ENCODE measurements around the gene PTS. TPM values are rescaled to one million over a fixed set of nuclear protein-coding genes. Genes with fewer than 3 reads are reported as not detected.
"Not testable (repeated sequence)": the region's sequence is repeated elsewhere in the genome, so short reads cannot be mapped to it uniquely, and the experiment has no call there.

PTS gene
- polyA plus RNA-seq (2013, experiment 1 of 2) = 26.1 TPM
- 39.4 TPM for polyA plus RNA-seq (2013, experiment 2 of 2)

DNA sequence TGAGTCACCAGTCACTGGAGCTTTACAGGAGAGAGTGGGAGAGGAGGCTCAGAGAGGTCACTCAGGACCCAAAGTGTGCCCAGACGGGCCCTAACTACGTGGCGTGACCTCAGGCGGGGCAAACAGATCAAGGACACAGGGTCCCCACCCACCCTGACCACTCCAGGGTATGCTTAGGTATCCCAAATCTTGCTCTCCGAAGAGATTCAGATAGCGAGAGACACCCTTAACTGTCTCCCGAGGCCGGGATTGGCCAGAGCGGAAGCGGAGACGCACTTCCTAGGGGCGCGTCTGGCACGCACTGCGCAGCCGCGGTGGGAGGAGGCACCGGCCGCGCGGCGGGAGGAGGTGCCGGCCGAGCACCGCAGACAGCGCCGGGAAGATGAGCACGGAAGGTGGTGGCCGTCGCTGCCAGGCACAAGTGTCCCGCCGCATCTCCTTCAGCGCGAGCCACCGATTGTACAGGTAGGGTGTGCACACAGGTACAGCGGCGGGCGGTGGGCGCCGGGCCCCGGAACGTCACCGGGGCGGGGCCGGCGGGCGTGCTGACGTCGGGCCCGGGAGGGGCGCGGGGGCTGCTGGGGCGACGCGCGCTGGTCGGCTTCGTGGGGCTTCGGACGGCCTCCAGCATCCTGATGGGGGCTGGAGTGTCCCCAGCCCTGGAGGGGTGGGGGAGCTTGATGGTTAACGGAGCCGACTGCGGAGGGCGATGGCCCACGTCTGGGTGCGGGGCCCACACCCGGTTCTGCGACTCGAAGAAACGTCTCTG lies at the start of gene PTS:
Gene PTS, plus strand, starts transcription at position 367 of the 769 bp plus-strand sequence. Its CDS starts 16 bp downstream, at position 383.
- Histone ChIP-seq H3K36me3 (ENCODE audit: control insufficient read depth, insufficient read depth, low read length) (peaks cover 28% of the 10 kb centered on the region), H3K4me1 (ENCODE audit: control insufficient read depth, insufficient read depth, low read length, poor library complexity, severe bottlenecking) (no peaks in the 10 kb centered on the region), H3K4me3 (ENCODE audit: extremely low read depth, insufficient read depth, low read length, poor library complexity, severe bottlenecking) (peak within 1 kb of the TSS; percentile 70), H3K27ac (ENCODE audit: low read depth, low read length, severe bottlenecking) (peak within 1 kb of the TSS; percentile 78), H3K9me3 (ENCODE audit: control insufficient read depth, low read length) (no peaks in the 10 kb centered on the region)
- WGBS, 2 experiments (ENCODE audit: insufficient coverage in 2 of 2) = 1% methylated on average over 49 to 58 of the region's 70 CpGs

DNA sequence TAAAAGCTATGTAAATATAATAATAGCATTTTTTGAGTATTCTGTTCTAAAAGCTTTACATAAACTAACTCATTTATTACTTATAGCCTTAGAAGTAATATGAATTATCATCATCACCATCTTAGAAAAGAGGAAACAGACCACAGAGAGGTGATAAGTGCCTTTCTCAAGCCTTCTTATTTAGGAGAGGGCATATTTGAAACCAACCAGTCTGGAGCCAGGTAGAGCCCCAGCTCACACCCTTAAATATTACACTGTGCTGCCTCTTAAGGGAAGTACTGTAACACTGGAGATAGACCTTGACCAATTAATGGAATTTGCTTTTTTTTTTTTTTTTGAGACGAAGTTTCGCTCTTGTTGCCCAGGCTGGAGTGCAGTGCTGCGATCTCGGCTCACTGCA lies 48.6 kb upstream of the PTS start:
- H3K4me3 ChIP-seq (ENCODE audit: extremely low read depth, insufficient read depth, low read length, poor library complexity, severe bottlenecking) = no peak overlapping the region
- no peaks in the 10 kb centered on the region for H3K36me3 ChIP-seq (ENCODE audit: control insufficient read depth, insufficient read depth, low read length)
- 90 to 100% methylated on average over 1 to 4 of the region's 4 CpGs for WGBS, 2 experiments (ENCODE audit: insufficient coverage in 2 of 2)
- H3K4me1 ChIP-seq (ENCODE audit: control insufficient read depth, insufficient read depth, low read length, poor library complexity, severe bottlenecking) = no peaks in the 10 kb centered on the region
- no peak overlapping the region for H3K27ac ChIP-seq (ENCODE audit: low read depth, low read length, severe bottlenecking)
- H3K9me3 ChIP-seq (ENCODE audit: control insufficient read depth, low read length) = peaks cover 3% of the 10 kb centered on the region

DNA sequence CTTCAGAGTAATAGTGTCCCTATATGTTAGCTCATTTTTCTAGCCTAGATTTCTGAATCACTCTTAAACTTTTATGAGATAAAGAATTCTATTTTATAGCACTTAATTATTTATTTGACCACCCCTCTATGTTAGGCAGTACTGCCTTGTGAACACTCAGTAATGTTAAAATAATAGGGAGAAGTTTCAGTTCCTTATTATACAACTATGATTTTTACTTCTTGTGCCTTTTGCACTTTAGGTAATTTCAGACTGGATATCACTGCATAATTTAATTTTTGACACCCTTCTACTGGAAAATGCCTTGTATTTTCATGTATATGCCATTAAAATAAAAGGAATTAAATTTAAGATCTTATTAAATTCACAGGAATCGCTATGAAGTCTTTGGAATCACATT lies 47.8 kb upstream of the PTS start:
- H3K36me3 ChIP-seq (ENCODE audit: control insufficient read depth, insufficient read depth, low read length) = no peaks in the 10 kb centered on the region
- H3K9me3 ChIP-seq (ENCODE audit: control insufficient read depth, low read length) = peaks cover 3% of the 10 kb centered on the region
- no peaks in the 10 kb centered on the region for H3K4me1 ChIP-seq (ENCODE audit: control insufficient read depth, insufficient read depth, low read length, poor library complexity, severe bottlenecking)
- 100% methylated on average over 1 of the region's 1 CpG; no CpG with 5 or more reads in 1 of the 2 experiments for WGBS, 2 experiments (ENCODE audit: insufficient coverage in 2 of 2)
- H3K27ac ChIP-seq (ENCODE audit: low read depth, low read length, severe bottlenecking) = no peak overlapping the region
- H3K4me3 ChIP-seq (ENCODE audit: extremely low read depth, insufficient read depth, low read length, poor library complexity, severe bottlenecking) = no peak overlapping the region

DNA sequence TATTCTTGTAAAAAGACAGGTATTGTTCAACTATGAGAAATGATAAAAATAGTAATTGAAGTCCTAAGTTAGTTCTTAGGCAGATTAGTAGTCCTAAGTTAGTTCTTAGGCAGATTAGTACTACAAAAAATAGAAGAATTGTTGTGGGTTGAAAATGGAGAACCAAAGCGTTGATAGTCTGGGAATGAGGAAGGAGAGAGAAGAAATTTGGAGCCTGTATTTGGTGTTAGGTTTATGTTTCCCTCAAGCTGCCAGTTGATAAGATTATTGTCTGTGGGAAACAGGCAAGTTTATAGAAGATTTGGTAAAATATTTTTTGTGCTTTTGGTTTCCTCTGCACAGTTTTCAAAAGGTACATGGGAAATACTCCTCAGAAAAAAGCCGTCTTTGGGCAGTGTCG lies 47.3 kb upstream of the PTS start:
- H3K9me3 ChIP-seq (ENCODE audit: control insufficient read depth, low read length) = peaks cover 3% of the 10 kb centered on the region
- 93 to 98% methylated on average over 3 of the region's 3 CpGs for WGBS, 2 experiments (ENCODE audit: insufficient coverage in 2 of 2)
- H3K27ac ChIP-seq (ENCODE audit: low read depth, low read length, severe bottlenecking) = no peak overlapping the region
- H3K4me1 ChIP-seq (ENCODE audit: control insufficient read depth, insufficient read depth, low read length, poor library complexity, severe bottlenecking) = no peaks in the 10 kb centered on the region
- H3K4me3 ChIP-seq (ENCODE audit: extremely low read depth, insufficient read depth, low read length, poor library complexity, severe bottlenecking) = no peak overlapping the region
- no peaks in the 10 kb centered on the region for H3K36me3 ChIP-seq (ENCODE audit: control insufficient read depth, insufficient read depth, low read length)

DNA sequence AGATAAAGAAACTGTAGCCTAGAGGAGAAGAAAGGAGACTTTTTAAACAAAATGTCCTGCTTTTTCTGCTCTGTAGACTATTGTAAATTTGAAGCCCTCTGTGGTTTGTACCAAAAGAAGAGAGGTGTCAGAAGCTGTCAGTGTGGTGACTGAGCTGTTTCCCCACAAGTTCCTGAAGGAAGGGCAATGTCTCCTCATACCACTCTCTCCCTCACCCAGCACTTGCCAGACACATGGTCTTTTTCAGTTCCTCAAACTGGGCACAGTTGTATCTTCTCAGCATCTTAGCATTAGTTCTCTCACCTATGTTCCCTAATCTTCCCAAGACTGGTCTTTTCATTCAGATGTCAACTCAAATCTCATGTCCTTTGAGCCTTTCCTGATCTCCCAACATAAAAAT lies 46.6 kb upstream of the PTS start:
- H3K9me3 ChIP-seq (ENCODE audit: control insufficient read depth, low read length) = peaks cover 3% of the 10 kb centered on the region
- no peak overlapping the region for H3K27ac ChIP-seq (ENCODE audit: low read depth, low read length, severe bottlenecking)
- H3K36me3 ChIP-seq (ENCODE audit: control insufficient read depth, insufficient read depth, low read length) = no peaks in the 10 kb centered on the region
- no peak overlapping the region for H3K4me3 ChIP-seq (ENCODE audit: extremely low read depth, insufficient read depth, low read length, poor library complexity, severe bottlenecking)
- no peaks in the 10 kb centered on the region for H3K4me1 ChIP-seq (ENCODE audit: control insufficient read depth, insufficient read depth, low read length, poor library complexity, severe bottlenecking)

DNA sequence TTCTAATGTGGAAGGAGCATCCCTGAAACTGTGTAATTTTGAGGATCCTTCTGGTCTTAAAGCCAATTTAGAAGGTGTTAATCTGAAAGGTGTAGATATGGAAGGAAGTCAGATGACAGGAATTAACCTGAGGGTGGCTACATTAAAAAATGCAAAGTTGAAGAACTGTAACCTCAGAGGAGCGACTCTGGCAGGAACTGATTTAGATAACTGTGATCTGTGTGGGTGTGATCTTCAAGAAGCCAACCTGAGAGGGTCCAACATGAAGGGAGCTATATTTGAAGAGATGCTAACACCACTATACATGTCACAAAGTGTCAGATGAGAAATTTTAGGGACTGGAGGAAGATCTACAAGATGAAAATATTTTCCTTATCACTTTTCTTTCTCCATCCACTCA lies 43.4 kb upstream of the PTS start:
- H3K27ac ChIP-seq (ENCODE audit: low read depth, low read length, severe bottlenecking) = no peak overlapping the region
- WGBS, 2 experiments (ENCODE audit: insufficient coverage in 2 of 2) = no CpG with 5 or more reads among the region's 1 CpG

GRCh38 chr11:112185883-112186282 lies 40.3 kb upstream of the PTS start:
- H3K27ac ChIP-seq (ENCODE audit: low read depth, low read length, severe bottlenecking) = no peak overlapping the region
- no peaks in the 10 kb centered on the region for H3K4me1 ChIP-seq (ENCODE audit: control insufficient read depth, insufficient read depth, low read length, poor library complexity, severe bottlenecking)
- H3K4me3 ChIP-seq (ENCODE audit: extremely low read depth, insufficient read depth, low read length, poor library complexity, severe bottlenecking) = no peak overlapping the region
- peaks cover 3% of the 10 kb centered on the region for H3K9me3 ChIP-seq (ENCODE audit: control insufficient read depth, low read length)
- H3K36me3 ChIP-seq (ENCODE audit: control insufficient read depth, insufficient read depth, low read length) = no peaks in the 10 kb centered on the region

More for the DNA sequence above, 43.4 kb upstream of the PTS start:
- Histone ChIP-seq H3K4me3 (ENCODE audit: extremely low read depth, insufficient read depth, low read length, poor library complexity, severe bottlenecking) (no peak overlapping the region), H3K36me3 (ENCODE audit: control insufficient read depth, insufficient read depth, low read length) (no peaks in the 10 kb centered on the region), H3K9me3 (ENCODE audit: control insufficient read depth, low read length) (peaks cover 3% of the 10 kb centered on the region), H3K4me1 (ENCODE audit: control insufficient read depth, insufficient read depth, low read length, poor library complexity, severe bottlenecking) (no peaks in the 10 kb centered on the region)

- Histone ChIP-seq H3K4me1 (ENCODE audit: control insufficient read depth, insufficient read depth, low read length, poor library complexity, severe bottlenecking) (no peaks in the 10 kb centered on the region), H3K27ac (ENCODE audit: low read depth, low read length, severe bottlenecking) (no peak overlapping the region), H3K9me3 (ENCODE audit: control insufficient read depth, low read length) (peaks cover 3% of the 10 kb centered on the region), H3K36me3 (ENCODE audit: control insufficient read depth, insufficient read depth, low read length) (no peaks in the 10 kb centered on the region), H3K4me3 (ENCODE audit: extremely low read depth, insufficient read depth, low read length, poor library complexity, severe bottlenecking) (no peak overlapping the region)
Measured at GRCh38 chr11:112186304-112186703, 39.9 kb upstream of the PTS start.

DNA sequence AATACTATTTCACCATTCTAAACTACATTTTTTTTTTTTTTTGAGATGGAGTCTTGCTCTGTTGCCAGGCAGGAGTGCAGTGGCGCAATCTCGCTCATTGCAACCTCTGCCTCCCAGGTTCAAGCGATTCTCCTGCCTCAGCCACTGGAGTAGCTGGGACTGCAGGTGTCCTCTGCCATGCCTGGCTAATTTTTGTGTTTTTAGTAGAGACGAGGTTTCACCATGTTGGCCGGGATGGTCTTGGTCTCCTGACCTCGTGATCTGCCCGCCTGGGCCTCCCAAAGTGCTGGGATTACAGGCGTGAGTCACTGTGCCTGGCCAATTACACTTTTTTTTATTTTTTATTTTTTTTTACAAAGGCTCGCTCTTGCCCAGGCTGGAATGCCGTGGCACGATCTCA lies 31.1 kb upstream of the PTS start:
- H3K4me3 ChIP-seq (ENCODE audit: extremely low read depth, insufficient read depth, low read length, poor library complexity, severe bottlenecking); H3K27ac ChIP-seq (ENCODE audit: low read depth, low read length, severe bottlenecking); H3K4me1 ChIP-seq (ENCODE audit: control insufficient read depth, insufficient read depth, low read length, poor library complexity, severe bottlenecking); H3K36me3 ChIP-seq (ENCODE audit: control insufficient read depth, insufficient read depth, low read length); H3K9me3 ChIP-seq (ENCODE audit: control insufficient read depth, low read length): not testable (repeated sequence)
- 78 to 80% methylated on average over 9 to 11 of the region's 11 CpGs for WGBS, 2 experiments (ENCODE audit: insufficient coverage in 2 of 2)

- 100% methylated on average over 1 of the region's 2 CpGs; no CpG with 5 or more reads in 1 of the 2 experiments for WGBS, 2 experiments (ENCODE audit: insufficient coverage in 2 of 2)
- Histone ChIP-seq H3K4me3 (ENCODE audit: extremely low read depth, insufficient read depth, low read length, poor library complexity, severe bottlenecking) (no peak overlapping the region), H3K27ac (ENCODE audit: low read depth, low read length, severe bottlenecking) (no peak overlapping the region), H3K36me3 (ENCODE audit: control insufficient read depth, insufficient read depth, low read length) (no peaks in the 10 kb centered on the region), H3K9me3 (ENCODE audit: control insufficient read depth, low read length) (no peaks in the 10 kb centered on the region), H3K4me1 (ENCODE audit: control insufficient read depth, insufficient read depth, low read length, poor library complexity, severe bottlenecking) (no peaks in the 10 kb centered on the region)
Measured at GRCh38 chr11:112195951-112196351, 30.3 kb upstream of the PTS start.

GRCh38 chr11:112196519-112197087 lies 29.6 kb upstream of the PTS start:
- 88 to 95% methylated on average over 2 of the region's 2 CpGs for WGBS, 2 experiments (ENCODE audit: insufficient coverage in 2 of 2)
- H3K9me3 ChIP-seq (ENCODE audit: control insufficient read depth, low read length) = no peaks in the 10 kb centered on the region

More at GRCh38 chr11:112196519-112197087, 29.6 kb upstream of the PTS start:
- Histone ChIP-seq H3K4me3 (ENCODE audit: extremely low read depth, insufficient read depth, low read length, poor library complexity, severe bottlenecking) (no peak overlapping the region), H3K27ac (ENCODE audit: low read depth, low read length, severe bottlenecking) (no peak overlapping the region), H3K36me3 (ENCODE audit: control insufficient read depth, insufficient read depth, low read length) (no peaks in the 10 kb centered on the region), H3K4me1 (ENCODE audit: control insufficient read depth, insufficient read depth, low read length, poor library complexity, severe bottlenecking) (no peaks in the 10 kb centered on the region)
